ENCODE measurements around the gene SPDYE17. TPM values are rescaled to one million over a fixed set of nuclear protein-coding genes. Genes with fewer than 3 reads are reported as not detected.

SPDYE17 gene
- total RNA-seq, 1 donor from 2014 or later: not detected

Other genes starting within 250 kb of the SPDYE17 start
- 0.51 TPM in 1 of 2 replicates, not detected in the other for gene SPDYE18, start 30.2 kb upstream of the SPDYE17 start, total RNA-seq
- 1.4 and 2.4 TPM in 2 replicates for gene CCDC146, start 90.3 kb upstream of the SPDYE17 start, total RNA-seq
- gene FGL2, start 167.5 kb upstream of the SPDYE17 start, total RNA-seq: 0.17 and 0.33 TPM in 2 replicates